Aorta (tissue), 5 donors: ENCODE results near the gene BLNK. TPM values are rescaled to one million over a fixed set of nuclear protein-coding genes. Genes with fewer than 3 reads are reported as not detected.
A peak's percentile ranks its signal among the peaks of the same experiment; 100 is the strongest.

Experiments used
- ATAC-seq: fragments of 200-7000 bp; cut with Tn5 transposase; one replicate; pipeline ENCODE4 v1.9.1; 2022; ENCODE audit warnings: moderate library complexity; ENCODE audit not compliant: low FRiP score
- DNase-seq, 2 donors: peaks; one replicate each; pipeline ENCODE4 v3.0.0-alpha.2; 2020
- H3K27ac ChIP-seq, 2 donors: one replicate each; pipeline ENCODE4 v1.5.1; 2013; ENCODE audit warnings: low read length in 2 of 2, mild to moderate bottlenecking in 2 of 2, moderate library complexity in 2 of 2, control low read depth in 1 of 2, inconsistent platforms in 1 of 2, low read depth in 1 of 2
- H3K27me3 ChIP-seq, 2 donors: one replicate each; pipeline ENCODE4 v1.6.1; 2013; ENCODE audit warnings: control low read depth in 1 of 2, low read length in 1 of 2, mild to moderate bottlenecking in 1 of 2, moderate library complexity in 1 of 2; ENCODE audit not compliant: insufficient read depth in 2 of 2, control insufficient read depth in 1 of 2
- H3K36me3 ChIP-seq, 2 donors: one replicate each; pipeline ENCODE4 v1.6.1; 2013; ENCODE audit warnings: control low read depth in 1 of 2, low read length in 1 of 2, mild to moderate bottlenecking in 1 of 2; ENCODE audit not compliant: insufficient read depth in 2 of 2, control insufficient read depth in 1 of 2
- H3K4me1 ChIP-seq, 2 donors: one replicate each; pipeline ENCODE4 v1.6.1; 2013; ENCODE audit warnings: low read length in 2 of 2, control low read depth in 1 of 2, mild to moderate bottlenecking in 1 of 2, moderate library complexity in 1 of 2; ENCODE audit not compliant: insufficient read depth in 2 of 2, control insufficient read depth in 1 of 2
- H3K4me3 ChIP-seq, 2 donors: one replicate each; pipeline ENCODE4 v1.5.1; 2013; ENCODE audit warnings: low read length in 2 of 2, control low read depth in 1 of 2, mild to moderate bottlenecking in 1 of 2
- H3K9me3 ChIP-seq: one replicate; pipeline ENCODE4 v1.6.1; 2013; ENCODE audit warnings: mild to moderate bottlenecking, low read length; ENCODE audit not compliant: control insufficient read depth
- WGBS, 2 donors: extraction: QIAGEN DNeasy Blood & Tissue Kit; methylation state at CpG; one replicate each; pipeline ENCODE4 v1.1.7; 2013; 5-methylcytosine and 5-hydroxymethylcytosine counted together
- intact Hi-C, 2 donors: fragments of 100-400 bp; cut with DNase I; formaldehyde crosslinking; loops; one replicate each; pipeline versions ENCODE4 v1.14.2 to v1.15.0; 2022
- polyA plus RNA-seq, 2 donors: library from polyadenylated mRNA; stranded (reverse); fragments of 200-250 nt; gene quantifications; one replicate each; pipeline ENCODE4 v1.2.3, GENCODE V29; 2013
- total RNA-seq, 2 donors: library from RNA; stranded (reverse); fragmentation: NEBNext Ultra II Directional; extraction: Animal tissue kit (Norgen Biotek cat#: 25700); gene quantifications; one replicate each; pipeline ENCODE4 v1.2.1, GENCODE V29; 2021
- donor health status: healthy with polysubstance abuse.
- donor health status: Bipolar disorder and iron deficiency.
- donor health status: DM: no; HTN: no; CAD: no.
- donor health status: DM: no; HTN: no; CAD: no.
- donor health status: DM: yes; HTN: yes; CAD: no.

The BLNK gene
- total and polyA plus RNA-seq, 4 donors, result 0.72 to 20.2 (median 8.3) TPM

- Histone ChIP-seq H3K36me3 (no peaks in the 10 kb centered on the region), H3K4me1 (no peaks in the 10 kb centered on the region), H3K9me3 (no peaks in the 10 kb centered on the region), H3K4me3 (no peak overlapping the region), H3K27ac (no peak overlapping the region), H3K27me3 (no peaks in the 10 kb centered on the region)
- WGBS, 2 donors, result 93 to 96% methylated on average over 3 of the region's 3 CpGs
- intact Hi-C loops, result no loop called here
- ATAC-seq, result no peak
- no peak for DNase-seq
Observed at GRCh38 chr10:96281444-96282029, 10.2 kb upstream of the BLNK start.

DNA sequence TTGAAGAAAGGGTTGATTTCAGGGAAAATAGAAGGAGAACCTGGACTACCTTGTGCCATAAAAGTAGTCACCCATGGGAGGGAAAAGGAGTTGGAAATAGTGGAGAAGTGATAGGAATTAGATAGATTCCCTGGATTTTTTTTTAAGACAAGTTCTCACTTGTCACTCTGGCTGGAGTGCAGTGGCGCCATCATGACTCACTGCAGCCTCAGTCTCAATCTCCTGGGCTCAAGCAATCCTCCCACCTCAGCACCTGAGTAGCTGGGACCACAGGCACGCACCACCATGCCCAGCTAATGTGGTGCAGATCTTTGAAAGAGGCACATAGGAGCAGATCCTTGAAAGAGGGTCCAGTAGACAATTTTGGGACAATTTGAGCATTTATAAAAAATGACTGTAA lies 9.5 kb upstream of the BLNK start:
- H3K4me1 ChIP-seq, result peaks cover 0 to under 1% of the 10 kb centered on the region in 2 donors
- H3K9me3 ChIP-seq, result no peaks in the 10 kb centered on the region
- WGBS, 2 donors, result 96 to 98% methylated on average over 2 of the region's 2 CpGs
- ATAC-seq (no peak), DNase-seq (no peak)
- no peaks in the 10 kb centered on the region for H3K36me3 ChIP-seq
- H3K27me3 ChIP-seq, result no peaks in the 10 kb centered on the region
- no peak overlapping the region for H3K4me3 ChIP-seq
- intact Hi-C loops, result no loop called here
- H3K27ac ChIP-seq, result no peak overlapping the region

GRCh38 chr10:96279191-96279641 lies 7.8 kb upstream of the BLNK start:
- Histone ChIP-seq H3K27ac (no peak overlapping the region), H3K9me3 (no peaks in the 10 kb centered on the region), H3K4me1 (peaks cover 0 to 3% of the 10 kb centered on the region in 2 donors), H3K27me3 (no peaks in the 10 kb centered on the region), H3K4me3 (no peak overlapping the region), H3K36me3 (no peaks in the 10 kb centered on the region)
- ATAC-seq, result no peak
- WGBS, 2 donors, result 92 to 94% methylated on average over 3 of the region's 3 CpGs
- intact Hi-C loops, result no loop called here
- no peak for DNase-seq

DNA sequence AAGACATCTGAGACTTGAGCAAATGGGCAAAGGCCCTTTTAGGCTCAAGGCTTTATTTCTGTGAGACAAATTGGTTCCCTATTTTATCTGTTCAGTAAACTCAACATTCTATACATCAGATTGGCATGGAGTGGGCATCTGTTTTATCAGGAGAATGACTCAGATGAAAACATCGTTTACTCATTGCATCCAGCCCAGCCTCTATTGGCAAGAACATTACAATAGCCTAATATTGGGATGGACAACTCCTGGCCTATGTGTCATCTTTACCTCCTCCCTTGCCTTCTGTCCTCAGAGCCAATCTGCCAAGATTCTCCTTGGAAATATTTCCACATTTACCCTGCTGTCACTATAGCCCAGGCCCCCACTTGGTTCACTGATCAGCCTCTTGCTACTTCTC lies 5.5 kb upstream of the BLNK start:
- intact Hi-C loops, result no loop called here
- H3K27ac ChIP-seq, result no peak overlapping the region

DNA sequence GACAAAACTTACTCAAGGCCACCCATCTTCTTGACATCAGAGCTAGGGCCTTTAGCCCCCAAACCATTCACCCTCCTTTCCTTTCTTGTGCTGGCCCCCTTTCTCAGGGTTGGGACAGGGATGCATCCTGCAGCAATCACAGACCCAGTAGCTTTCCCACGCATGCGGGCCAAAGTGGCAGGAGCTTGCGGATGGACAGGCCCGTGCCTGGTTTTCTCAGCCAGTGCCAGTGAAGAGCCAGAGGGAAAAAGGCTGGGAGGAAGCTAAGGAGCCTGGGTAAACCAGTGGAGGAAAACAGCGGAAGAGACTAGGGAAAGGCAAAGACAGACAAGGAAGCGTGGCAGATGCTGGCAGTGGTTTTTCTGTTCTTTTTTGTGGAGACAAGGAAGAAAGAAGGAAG lies 5.1 kb upstream of the BLNK start:
- WGBS, 2 donors, result 50 to 54% methylated on average over 6 of the region's 6 CpGs
- DNase-seq (no peak), ATAC-seq (no peak)
- Histone ChIP-seq H3K9me3 (no peaks in the 10 kb centered on the region), H3K27me3 (no peaks in the 10 kb centered on the region), H3K4me1 (peaks cover 0 to 3% of the 10 kb centered on the region in 2 donors), H3K36me3 (no peaks in the 10 kb centered on the region), H3K27ac (peak overlapping the region in 1 of 2 donors; percentile 0), H3K4me3 (no peak overlapping the region)
- intact Hi-C loops, result no loop called here

More for the DNA sequence above, 5.5 kb upstream of the BLNK start:
- H3K36me3 ChIP-seq, result no peaks in the 10 kb centered on the region
- DNase-seq (no peak), ATAC-seq (no peak)
- peaks cover 0 to 3% of the 10 kb centered on the region in 2 donors for H3K4me1 ChIP-seq
- H3K27me3 ChIP-seq, result no peaks in the 10 kb centered on the region
- 40 to 45% methylated on average over 1 of the region's 1 CpG for WGBS, 2 donors
- H3K9me3 ChIP-seq, result no peaks in the 10 kb centered on the region
- H3K4me3 ChIP-seq, result no peak overlapping the region

DNA sequence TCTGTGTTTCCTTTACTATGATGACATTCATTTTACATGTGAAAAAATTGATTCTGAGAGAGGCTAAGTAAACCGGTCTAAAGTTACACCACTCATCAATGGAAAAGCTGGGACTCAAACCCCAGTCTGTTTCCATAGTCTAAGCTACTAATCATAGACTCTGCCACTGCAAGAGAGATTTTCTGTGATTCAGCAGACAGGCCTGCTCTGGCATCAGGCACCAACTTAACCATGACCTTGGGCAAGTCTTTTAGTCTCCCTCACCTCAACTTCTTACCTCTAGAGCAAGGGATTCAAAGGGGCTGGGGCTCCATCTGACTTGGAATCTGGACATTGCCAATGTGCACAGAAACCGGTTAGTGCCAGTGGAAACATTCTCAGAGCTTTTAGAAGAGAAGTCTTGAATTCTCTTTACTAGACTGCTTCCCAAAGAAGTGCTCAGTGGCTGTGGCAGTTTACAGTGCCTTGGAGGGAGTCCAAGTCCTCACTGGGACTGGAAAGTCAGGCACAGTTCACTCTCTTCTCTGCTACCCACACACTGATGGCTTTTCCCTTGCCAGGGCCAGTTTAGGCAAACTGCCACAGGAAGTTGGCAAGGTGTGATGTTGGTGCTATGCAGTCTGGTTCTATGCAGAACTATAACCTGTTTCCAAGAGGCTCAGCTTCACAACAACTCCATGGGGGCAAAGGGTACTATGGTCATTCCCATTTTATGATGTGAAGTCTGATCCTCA lies 4.5 kb upstream of the BLNK start:
- peak; percentile 73 to 79 for DNase-seq
- H3K4me1 ChIP-seq, result peaks cover 0 to 3% of the 10 kb centered on the region in 2 donors
- peak; percentile 57 for ATAC-seq
- no peaks in the 10 kb centered on the region for H3K9me3 ChIP-seq
- peak overlapping the region; percentile 3 to 74 for H3K27ac ChIP-seq
- H3K36me3 ChIP-seq, result no peaks in the 10 kb centered on the region
- intact Hi-C loops, result no loop called here
- no peaks in the 10 kb centered on the region for H3K27me3 ChIP-seq
- 41 to 46% methylated on average over 2 of the region's 2 CpGs for whole genome bisulfite sequencing, 2 donors
- H3K4me3 ChIP-seq, result no peak overlapping the region

- Histone ChIP-seq H3K27ac (no peak overlapping the region), H3K4me1 (peaks cover 0 to 3% of the 10 kb centered on the region in 2 donors), H3K4me3 (no peak overlapping the region), H3K27me3 (no peaks in the 10 kb centered on the region), H3K9me3 (no peaks in the 10 kb centered on the region), H3K36me3 (no peaks in the 10 kb centered on the region)
- DNase-seq (no peak), ATAC-seq (no peak)
- WGBS, 2 donors, result 89 to 91% methylated on average over 8 of the region's 8 CpGs
- intact Hi-C loops, result no loop called here
Observed at GRCh38 chr10:96272316-96273280, 1.2 kb upstream of the BLNK start.

DNA sequence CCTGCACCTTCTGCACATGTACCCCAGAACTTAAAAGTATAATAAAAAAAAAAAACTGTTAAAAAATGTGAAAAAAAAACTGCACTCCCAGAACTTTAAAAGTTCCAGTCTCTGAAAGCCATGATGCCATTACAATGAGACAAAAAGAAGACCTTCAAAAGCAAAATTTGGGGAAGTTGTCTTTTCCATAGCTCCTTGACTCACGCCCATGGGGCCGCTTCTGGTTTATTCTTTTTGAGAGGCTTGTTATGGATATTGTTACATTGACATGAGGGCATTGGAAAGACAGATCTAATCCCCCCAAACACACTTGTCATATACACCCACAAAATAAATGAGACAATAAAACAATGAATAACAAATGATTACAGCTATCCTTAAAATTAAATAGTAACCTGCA lies 798 bp downstream of the BLNK start:
- intact Hi-C loops, result no loop called here
- H3K4me3 ChIP-seq, result no peak overlapping the region

More for the DNA sequence above, 798 bp downstream of the BLNK start:
- 84 to 93% methylated on average over 2 of the region's 2 CpGs for WGBS, 2 donors
- no peaks in the 10 kb centered on the region for H3K4me1 ChIP-seq
- no peaks in the 10 kb centered on the region for H3K36me3 ChIP-seq
- H3K27ac ChIP-seq, result no peak overlapping the region
- no peaks in the 10 kb centered on the region for H3K9me3 ChIP-seq
- ATAC-seq (no peak), DNase-seq (no peak)
- H3K27me3 ChIP-seq, result no peaks in the 10 kb centered on the region
